Panc1 (cell line): ENCODE measurements around the gene RALB.

Experiments
- POLR2AphosphoS5 ChIP-seq: IDR thresholded peaks from 2 replicates; pipeline ENCODE4 v1.6.1; 2012; ENCODE audit warnings: mild to moderate bottlenecking, low read depth, low read length, moderate library complexity
- SIN3A ChIP-seq: IDR thresholded peaks from 2 replicates; pipeline ENCODE4 v1.6.1; 2012; ENCODE audit warnings: low read depth, mild to moderate bottlenecking, low read length, moderate library complexity, borderline replicate concordance; ENCODE audit not compliant: insufficient read depth
- TF ChIP-seq, protein P1 (sequence below): fragments of 450-650 bp; IDR thresholded peaks from 2 replicates; pipeline ENCODE4 v1.5.1; 2017; ENCODE audit warnings: mild to moderate bottlenecking

DNA sequence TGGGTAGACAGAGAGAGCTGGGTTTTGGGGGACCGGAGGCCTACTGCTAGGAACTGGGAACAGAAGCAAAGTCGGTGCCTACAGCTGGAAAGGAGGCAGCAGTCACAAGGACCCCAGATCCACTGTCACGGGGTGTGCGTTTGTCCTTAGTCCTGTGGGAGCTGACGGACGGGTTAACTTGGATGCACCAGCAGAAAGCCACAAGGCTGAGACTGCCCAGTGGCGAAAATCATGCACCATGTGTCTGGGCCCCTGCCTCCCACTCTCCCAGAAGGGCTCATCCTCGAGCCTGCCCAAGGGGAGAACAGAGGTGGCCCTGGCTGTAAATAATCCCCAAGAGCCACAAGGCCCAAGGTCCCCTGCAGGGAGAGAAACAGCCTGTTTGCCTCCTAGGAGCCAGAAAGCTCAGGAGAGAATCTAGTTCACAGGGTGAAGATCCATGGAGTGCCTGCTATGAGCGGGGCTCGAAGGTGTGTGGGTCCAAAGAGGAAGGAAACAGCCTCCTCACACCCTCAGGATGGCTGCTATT, 11.7 kb upstream of the RALB start:
- TF ChIP-seq POLR2AphosphoS5 (no peak), SIN3A (no peak)
- TF ChIP-seq, protein P1, sequence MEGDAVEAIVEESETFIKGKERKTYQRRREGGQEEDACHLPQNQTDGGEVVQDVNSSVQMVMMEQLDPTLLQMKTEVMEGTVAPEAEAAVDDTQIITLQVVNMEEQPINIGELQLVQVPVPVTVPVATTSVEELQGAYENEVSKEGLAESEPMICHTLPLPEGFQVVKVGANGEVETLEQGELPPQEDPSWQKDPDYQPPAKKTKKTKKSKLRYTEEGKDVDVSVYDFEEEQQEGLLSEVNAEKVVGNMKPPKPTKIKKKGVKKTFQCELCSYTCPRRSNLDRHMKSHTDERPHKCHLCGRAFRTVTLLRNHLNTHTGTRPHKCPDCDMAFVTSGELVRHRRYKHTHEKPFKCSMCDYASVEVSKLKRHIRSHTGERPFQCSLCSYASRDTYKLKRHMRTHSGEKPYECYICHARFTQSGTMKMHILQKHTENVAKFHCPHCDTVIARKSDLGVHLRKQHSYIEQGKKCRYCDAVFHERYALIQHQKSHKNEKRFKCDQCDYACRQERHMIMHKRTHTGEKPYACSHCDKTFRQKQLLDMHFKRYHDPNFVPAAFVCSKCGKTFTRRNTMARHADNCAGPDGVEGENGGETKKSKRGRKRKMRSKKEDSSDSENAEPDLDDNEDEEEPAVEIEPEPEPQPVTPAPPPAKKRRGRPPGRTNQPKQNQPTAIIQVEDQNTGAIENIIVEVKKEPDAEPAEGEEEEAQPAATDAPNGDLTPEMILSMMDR, result no peak
